Ishikawa (cell line): ENCODE results near the gene LPAR2.

ENCODE experiments used
- CEBPB ChIP-seq: IDR thresholded peaks from 2 replicates; pipeline ENCODE4 v1.6.1; 2012
- CREB1 ChIP-seq: IDR thresholded peaks from 2 replicates; pipeline ENCODE4 v1.6.1; 2012; ENCODE audit warnings: low read depth
- EGR1 ChIP-seq: IDR thresholded peaks from 2 replicates; pipeline ENCODE4 v1.6.1; 2012
- EP300 ChIP-seq: IDR thresholded peaks from 2 replicates; pipeline ENCODE4 v1.6.1; 2012; ENCODE audit warnings: borderline replicate concordance
- FOXM1 ChIP-seq: IDR thresholded peaks from 2 replicates; pipeline ENCODE4 v1.6.1; 2012; ENCODE audit warnings: low read depth, borderline replicate concordance
- MAX ChIP-seq: IDR thresholded peaks from 2 replicates; pipeline ENCODE4 v1.6.1; 2012
- NFIC ChIP-seq: IDR thresholded peaks from 2 replicates; pipeline ENCODE4 v1.6.1; 2012
- RAD21 ChIP-seq: IDR thresholded peaks from 2 replicates; pipeline ENCODE4 v1.6.1; 2012; ENCODE audit warnings: low read depth
- REST ChIP-seq: IDR thresholded peaks from 2 replicates; pipeline ENCODE4 v1.6.1; 2012; ENCODE audit warnings: low read depth, mild to moderate bottlenecking
- TAF1 ChIP-seq: IDR thresholded peaks from 2 replicates; pipeline ENCODE4 v1.6.1; 2012; ENCODE audit warnings: low read depth, mild to moderate bottlenecking
- TCF12 ChIP-seq: IDR thresholded peaks from 2 replicates; pipeline ENCODE4 v1.6.1; 2012; ENCODE audit warnings: low read depth
- TEAD4 ChIP-seq: IDR thresholded peaks from 2 replicates; pipeline ENCODE4 v1.6.1; 2012
- USF1 ChIP-seq: IDR thresholded peaks from 2 replicates; pipeline ENCODE4 v1.6.1; 2012
- YY1 ChIP-seq: IDR thresholded peaks from 2 replicates; pipeline ENCODE4 v1.6.1; 2012; ENCODE audit warnings: low read depth
- ZBTB7A ChIP-seq: IDR thresholded peaks from 2 replicates; pipeline ENCODE4 v1.6.1; 2012; ENCODE audit warnings: low read depth

The LPAR2 gene

GRCh38 chr19:19634516-19635312 lies 6.7 kb upstream of the LPAR2 start:
- TF ChIP-seq FOXM1 (no peak), MAX (no peak), ZBTB7A (no peak), USF1 (no peak), YY1 (no peak), NFIC (no peak), REST (no peak), EGR1 (no peak), RAD21 (no peak), CEBPB (no peak), EP300 (no peak), TEAD4 (no peak), TAF1 (no peak)

- TF ChIP-seq TEAD4 (no peak), CEBPB (no peak), YY1 (no peak), CREB1 (no peak), TCF12 (no peak), EP300 (no peak), NFIC (no peak), TAF1 (no peak), REST (no peak), USF1 (no peak), RAD21 (no peak), EGR1 (no peak), MAX (no peak)
Measured at GRCh38 chr19:19633711-19634515, 5.9 kb upstream of the LPAR2 start.

GRCh38 chr19:19632661-19633060 lies 4.6 kb upstream of the LPAR2 start:
- no peak for TF ChIP-seq TCF12
- no peak for TF ChIP-seq TAF1
- TF ChIP-seq EGR1 = no peak
- TF ChIP-seq RAD21 = no peak
- TF ChIP-seq TEAD4 = no peak
- TF ChIP-seq NFIC = no peak
- TF ChIP-seq USF1 = no peak

GRCh38 chr19:19631346-19631745 lies 3.3 kb upstream of the LPAR2 start:
- TF ChIP-seq USF1 (no peak), CREB1 (no peak), TAF1 (no peak), REST (no peak), YY1 (no peak), TCF12 (no peak), FOXM1 (no peak), CEBPB (no peak), TEAD4 (no peak), NFIC (no peak)
